ENCODE data around the gene CRACR2A.

CRACR2A gene

DNA sequence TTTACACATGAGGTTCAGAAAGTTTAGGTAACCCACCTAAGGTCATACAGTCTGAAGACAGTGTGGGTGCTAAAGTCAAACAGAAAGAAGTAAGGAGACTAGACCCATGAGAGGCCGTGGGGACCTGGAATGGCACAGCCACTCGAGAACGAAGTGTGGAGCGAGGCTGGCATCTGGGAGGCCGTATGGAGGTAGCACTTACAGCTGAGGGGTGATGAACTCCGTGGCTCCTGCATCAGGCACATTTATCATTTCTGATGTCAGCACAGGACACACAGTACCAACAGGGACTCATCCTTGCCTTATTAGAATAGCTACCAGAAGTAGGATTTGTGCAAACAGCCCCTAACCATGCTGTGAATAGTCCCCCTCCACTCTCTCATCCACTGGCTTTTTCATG is 30.5 kb downstream of the CRACR2A start:
- H3K27me3 Mint-ChIP-seq (ENCODE audit: low read depth), result peaks cover 11% of the 10 kb centered on the region
- H3K27ac Mint-ChIP-seq, result no peak overlapping the region
- H3K9me3 Mint-ChIP-seq, result no peaks in the 10 kb centered on the region
- no peak overlapping the region for H3K4me3 Mint-ChIP-seq
- H3K36me3 Mint-ChIP-seq (ENCODE audit: low read depth), result no peaks in the 10 kb centered on the region
- peaks cover 12% of the 10 kb centered on the region for H3K4me1 Mint-ChIP-seq
- TF ChIP-seq, protein P1, sequence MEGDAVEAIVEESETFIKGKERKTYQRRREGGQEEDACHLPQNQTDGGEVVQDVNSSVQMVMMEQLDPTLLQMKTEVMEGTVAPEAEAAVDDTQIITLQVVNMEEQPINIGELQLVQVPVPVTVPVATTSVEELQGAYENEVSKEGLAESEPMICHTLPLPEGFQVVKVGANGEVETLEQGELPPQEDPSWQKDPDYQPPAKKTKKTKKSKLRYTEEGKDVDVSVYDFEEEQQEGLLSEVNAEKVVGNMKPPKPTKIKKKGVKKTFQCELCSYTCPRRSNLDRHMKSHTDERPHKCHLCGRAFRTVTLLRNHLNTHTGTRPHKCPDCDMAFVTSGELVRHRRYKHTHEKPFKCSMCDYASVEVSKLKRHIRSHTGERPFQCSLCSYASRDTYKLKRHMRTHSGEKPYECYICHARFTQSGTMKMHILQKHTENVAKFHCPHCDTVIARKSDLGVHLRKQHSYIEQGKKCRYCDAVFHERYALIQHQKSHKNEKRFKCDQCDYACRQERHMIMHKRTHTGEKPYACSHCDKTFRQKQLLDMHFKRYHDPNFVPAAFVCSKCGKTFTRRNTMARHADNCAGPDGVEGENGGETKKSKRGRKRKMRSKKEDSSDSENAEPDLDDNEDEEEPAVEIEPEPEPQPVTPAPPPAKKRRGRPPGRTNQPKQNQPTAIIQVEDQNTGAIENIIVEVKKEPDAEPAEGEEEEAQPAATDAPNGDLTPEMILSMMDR (IDR thresholded peaks at IDR 0.05; ENCODE audit: unreplicated experiment in 3 of 3), result no peak

DNA sequence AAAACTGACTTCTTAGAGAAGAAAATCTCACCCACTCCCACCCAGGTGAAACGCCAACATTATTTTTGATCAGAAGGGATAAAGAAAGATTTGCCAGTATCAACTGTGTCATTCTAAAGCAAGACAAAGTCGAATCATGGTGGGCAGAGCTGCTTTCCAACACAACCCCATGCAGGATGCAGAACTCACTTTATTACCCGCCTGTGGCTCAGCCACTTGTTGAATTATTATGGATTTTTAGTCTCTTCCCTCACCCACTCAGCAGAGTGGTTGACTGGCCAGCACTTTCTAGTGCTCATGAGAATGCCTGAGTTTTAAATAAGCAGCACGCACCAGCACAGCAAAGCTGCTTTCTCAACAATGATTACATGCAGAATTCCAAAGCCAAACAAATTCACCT is 32.1 kb downstream of the CRACR2A start:
- H3K27me3 Mint-ChIP-seq (ENCODE audit: low read depth), result peaks cover 11% of the 10 kb centered on the region
- no peaks in the 10 kb centered on the region for H3K9me3 Mint-ChIP-seq
- TF ChIP-seq, protein P1 (IDR thresholded peaks at IDR 0.05; ENCODE audit: unreplicated experiment in 3 of 3), result no peak
- peaks cover 6% of the 10 kb centered on the region for H3K4me1 Mint-ChIP-seq
- no peak overlapping the region for H3K27ac Mint-ChIP-seq
- H3K4me3 Mint-ChIP-seq, result no peak overlapping the region
- H3K36me3 Mint-ChIP-seq (ENCODE audit: low read depth), result no peaks in the 10 kb centered on the region

DNA sequence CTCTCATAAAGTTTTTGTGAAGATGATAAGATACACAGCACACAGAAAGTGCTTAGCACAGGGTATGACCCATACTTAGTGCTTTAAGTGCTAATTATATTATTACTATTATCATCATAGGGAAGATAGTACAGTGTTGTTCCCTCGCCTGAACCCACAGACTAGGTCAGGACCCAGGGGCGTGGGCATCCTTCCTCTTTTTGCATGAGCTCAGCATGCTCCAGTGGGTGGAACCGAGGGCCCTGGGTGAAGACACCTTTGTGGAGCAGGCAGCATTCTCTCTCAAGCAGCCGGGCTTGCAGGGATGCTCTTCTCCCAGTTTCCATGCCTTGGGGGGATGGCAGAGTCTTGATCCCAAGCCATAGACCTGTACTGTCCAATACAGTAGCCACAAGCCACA is 34.8 kb downstream of the CRACR2A start:
- Mint-ChIP-seq H3K36me3 (ENCODE audit: low read depth) (no peaks in the 10 kb centered on the region), H3K9me3 (no peaks in the 10 kb centered on the region), H3K4me3 (no peak overlapping the region), H3K4me1 (no peaks in the 10 kb centered on the region), H3K27me3 (ENCODE audit: low read depth) (peaks cover 19% of the 10 kb centered on the region), H3K27ac (no peak overlapping the region)
- TF ChIP-seq, protein P1 (IDR thresholded peaks at IDR 0.05; ENCODE audit: unreplicated experiment in 3 of 3), result no peak

DNA sequence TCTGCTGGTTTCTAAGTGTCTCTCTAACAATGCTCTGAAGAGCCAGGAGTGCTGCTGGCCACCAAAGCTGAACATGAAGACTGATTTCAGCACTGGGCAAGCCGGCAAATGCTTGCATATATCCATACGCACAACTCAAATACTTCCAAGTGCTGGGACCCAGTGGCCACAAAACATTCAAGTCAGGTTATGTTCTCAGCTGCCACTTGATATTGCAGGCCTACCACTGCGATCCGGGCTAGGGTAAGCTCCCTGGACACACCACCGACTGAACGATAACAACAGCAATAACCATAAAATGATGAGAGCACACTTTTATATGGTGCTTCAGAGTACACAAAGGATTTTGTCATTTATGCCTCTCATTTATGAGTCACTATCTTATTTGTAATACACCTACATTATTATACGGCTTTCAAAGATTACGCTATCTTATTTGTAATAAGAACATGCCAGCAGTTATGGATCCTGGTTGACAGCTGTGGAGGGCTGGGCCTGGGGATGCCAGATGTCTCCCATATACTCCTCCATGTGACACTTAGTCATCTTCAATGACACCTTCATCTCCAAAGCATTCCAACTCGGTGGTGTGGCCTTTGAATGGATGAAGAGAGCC is 35.5 kb downstream of the CRACR2A start:
- Mint-ChIP-seq H3K4me1 (no peaks in the 10 kb centered on the region), H3K36me3 (ENCODE audit: low read depth) (no peaks in the 10 kb centered on the region), H3K9me3 (no peaks in the 10 kb centered on the region), H3K27me3 (ENCODE audit: low read depth) (peaks cover 19% of the 10 kb centered on the region), H3K27ac (no peak overlapping the region), H3K4me3 (no peak overlapping the region)
- TF ChIP-seq, protein P1 (IDR thresholded peaks at IDR 0.05; ENCODE audit: unreplicated experiment in 3 of 3), result no peak

DNA sequence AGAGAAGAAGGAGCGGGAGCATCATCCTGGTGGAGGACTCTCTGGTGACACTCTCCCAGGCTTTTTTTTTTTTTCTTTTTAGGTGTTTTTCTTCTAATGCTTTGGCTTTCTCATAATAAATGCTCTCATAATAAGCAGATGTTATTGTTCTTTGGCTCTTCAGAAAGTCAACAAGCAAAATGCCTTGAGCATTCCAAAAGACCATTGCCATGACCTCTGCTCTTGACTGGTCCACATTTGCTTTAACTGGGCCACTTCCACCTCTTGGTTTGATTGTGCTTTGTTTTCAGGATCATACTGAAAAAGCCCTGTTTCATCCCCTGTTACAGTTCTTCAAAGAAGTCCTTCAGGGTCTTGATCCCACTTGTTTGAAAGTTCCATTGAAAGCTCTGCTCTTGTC is 36.9 kb downstream of the CRACR2A start:
- no peaks in the 10 kb centered on the region for H3K9me3 Mint-ChIP-seq
- H3K27ac Mint-ChIP-seq, result no peak overlapping the region
- H3K27me3 Mint-ChIP-seq (ENCODE audit: low read depth), result peaks cover 18% of the 10 kb centered on the region
- H3K4me3 Mint-ChIP-seq, result no peak overlapping the region
- H3K36me3 Mint-ChIP-seq (ENCODE audit: low read depth), result no peaks in the 10 kb centered on the region
- TF ChIP-seq, protein P1 (IDR thresholded peaks at IDR 0.05; ENCODE audit: unreplicated experiment in 3 of 3), result no peak
- H3K4me1 Mint-ChIP-seq, result no peaks in the 10 kb centered on the region

DNA sequence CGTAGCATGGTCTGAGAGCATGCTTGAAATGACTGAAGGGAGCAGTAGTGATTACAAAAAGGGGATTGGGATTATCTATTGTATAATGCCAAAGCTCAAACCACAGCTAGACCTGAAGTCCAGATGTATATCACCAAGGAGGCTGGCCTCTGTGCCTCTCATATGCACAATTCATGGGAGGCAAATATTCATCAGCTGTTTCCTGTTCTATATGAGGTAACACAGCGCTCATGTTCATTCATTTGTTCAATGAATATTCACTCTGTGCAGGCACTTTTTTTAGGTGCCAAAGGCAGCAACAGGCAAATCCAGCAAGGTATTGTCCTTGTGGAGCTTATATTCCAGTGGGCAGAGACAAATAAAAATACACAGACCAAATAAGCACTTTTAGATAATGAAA is 39.0 kb downstream of the CRACR2A start:
- TF ChIP-seq, protein P1 (IDR thresholded peaks at IDR 0.05; ENCODE audit: unreplicated experiment in 3 of 3), result no peak
- Mint-ChIP-seq H3K4me3 (no peak overlapping the region), H3K36me3 (ENCODE audit: low read depth) (no peaks in the 10 kb centered on the region), H3K27me3 (ENCODE audit: low read depth) (peaks cover 8% of the 10 kb centered on the region), H3K4me1 (no peaks in the 10 kb centered on the region), H3K9me3 (no peaks in the 10 kb centered on the region), H3K27ac (no peak overlapping the region)
